ENCODE measurements around the gene PCDHA4. TPM values are rescaled to one million over a fixed set of nuclear protein-coding genes. Genes with fewer than 3 reads are reported as not detected.

The PCDHA4 gene
- 1.4 to 2.3 TPM (median 1.8 TPM) in 5 replicates for total RNA-seq (2022; extraction: Qiagen RNA extraction)

DNA sequence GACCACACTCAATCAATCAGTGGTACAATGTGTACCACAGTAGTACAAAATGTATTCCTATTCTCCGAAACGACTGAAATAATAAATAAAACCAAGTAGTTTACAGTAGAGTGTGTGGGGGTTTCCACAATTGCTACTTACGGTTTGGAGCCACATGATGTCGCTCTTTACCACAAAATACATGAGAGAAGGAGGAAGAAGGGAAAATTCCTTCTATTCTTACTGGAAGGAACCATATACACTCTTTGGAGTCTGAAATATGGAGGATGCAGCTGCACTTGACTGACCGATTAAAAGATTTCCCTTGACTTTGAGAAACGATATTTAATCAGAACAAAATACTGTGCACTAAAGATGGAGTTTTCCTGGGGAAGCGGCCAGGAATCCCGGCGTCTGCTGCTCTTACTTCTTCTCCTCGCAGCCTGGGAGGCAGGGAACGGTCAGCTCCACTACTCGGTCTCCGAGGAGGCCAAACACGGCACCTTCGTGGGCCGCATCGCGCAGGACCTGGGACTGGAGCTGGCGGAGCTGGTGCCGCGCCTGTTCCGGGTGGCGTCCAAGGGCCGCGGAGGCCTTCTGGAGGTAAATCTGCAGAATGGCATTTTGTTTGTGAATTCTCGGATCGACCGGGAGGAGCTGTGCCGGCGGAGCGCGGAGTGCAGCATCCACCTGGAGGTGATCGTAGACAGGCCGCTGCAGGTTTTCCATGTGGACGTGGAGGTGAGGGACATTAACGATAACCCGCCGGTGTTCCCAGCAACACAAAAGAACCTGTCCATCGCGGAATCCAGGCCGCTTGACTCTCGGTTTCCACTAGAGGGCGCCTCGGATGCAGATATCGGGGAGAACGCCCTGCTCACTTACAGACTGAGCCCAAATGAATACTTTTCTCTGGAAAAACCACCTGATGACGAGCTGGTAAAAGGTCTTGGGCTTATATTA lies at the start of gene PCDHA4:
TSS of gene PCDHA4 (plus strand) at position 235 of the 942 bp plus-strand sequence.

GRCh38 chr5:140785905-140786686 lies 20.8 kb upstream of the PCDHA4 start, which contains the start of gene PCDHA1:
Gene PCDHA1 (plus strand): TSS chr5:140786140.

DNA sequence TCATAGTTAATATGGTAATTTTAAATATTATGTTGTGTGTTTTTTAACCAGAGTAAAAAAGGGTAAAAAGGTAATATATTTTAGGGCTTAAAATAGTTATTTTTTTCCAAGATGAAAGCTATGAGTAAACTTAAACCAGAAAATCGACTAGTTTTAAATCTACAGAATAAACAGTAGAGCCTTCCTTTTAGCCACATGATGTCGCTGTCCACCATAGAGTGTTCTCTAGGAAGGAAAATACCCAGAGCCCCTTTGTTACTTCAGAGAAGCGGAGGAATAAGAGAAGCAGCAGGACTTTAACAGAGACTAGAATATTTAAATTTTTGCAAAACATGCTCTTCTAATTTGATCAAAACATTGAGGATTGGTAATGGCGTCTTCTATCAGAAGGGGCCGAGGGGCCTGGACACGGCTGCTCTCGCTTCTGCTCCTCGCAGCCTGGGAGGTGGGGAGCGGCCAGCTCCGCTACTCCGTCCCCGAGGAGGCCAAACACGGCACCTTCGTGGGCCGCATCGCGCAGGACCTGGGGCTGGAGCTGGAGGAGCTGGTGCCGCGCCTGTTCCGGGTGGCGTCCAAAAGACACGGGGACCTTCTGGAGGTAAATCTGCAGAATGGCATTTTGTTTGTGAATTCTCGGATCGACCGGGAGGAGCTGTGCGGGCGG lies 12.1 kb upstream of the PCDHA4 start, which contains the start of gene PCDHA2:
TSS of gene PCDHA2 (plus strand) at position 258 of the 664 bp plus-strand sequence.

DNA sequence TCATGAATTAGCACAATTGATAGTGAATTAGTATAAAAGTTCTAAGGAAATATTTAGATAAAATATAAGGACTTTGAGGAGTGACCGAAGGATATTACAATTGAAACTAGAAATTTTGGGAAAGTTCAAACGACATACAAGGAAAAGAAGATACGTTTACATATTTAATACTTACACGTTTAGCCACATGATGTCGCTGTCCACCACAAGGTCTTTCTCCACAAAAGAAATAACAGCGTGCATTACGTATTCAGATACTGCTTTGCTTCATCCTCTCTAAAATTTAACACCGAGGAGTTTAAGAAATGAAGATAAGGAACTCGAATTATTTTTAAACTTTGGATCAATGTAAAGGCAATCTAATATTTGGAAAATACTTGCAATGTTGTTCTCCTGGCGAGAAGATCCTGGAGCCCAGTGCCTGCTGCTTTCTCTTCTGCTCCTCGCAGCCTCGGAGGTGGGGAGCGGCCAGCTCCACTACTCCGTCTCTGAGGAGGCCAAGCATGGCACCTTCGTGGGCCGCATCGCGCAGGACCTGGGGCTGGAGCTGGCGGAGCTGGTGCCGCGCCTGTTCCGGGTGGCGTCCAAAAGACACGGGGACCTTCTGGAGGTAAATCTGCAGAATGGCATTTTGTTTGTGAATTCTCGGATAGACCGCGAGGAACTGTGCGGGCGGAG lies 5.9 kb upstream of the PCDHA4 start, which contains the start of gene PCDHA3:
TSS of gene PCDHA3 (plus strand) at position 242 of the 678 bp plus-strand sequence.

GRCh38 chr5:140821375-140822280 lies 14.8 kb downstream of the PCDHA4 start, which contains the start of gene PCDHA5:
Gene PCDHA5 (plus strand): TSS chr5:140821613.

GRCh38 chr5:140827704-140828361 lies 21.0 kb downstream of the PCDHA4 start, which contains the start of gene PCDHA6:
Gene PCDHA6 (plus strand): TSS chr5:140827960. CDS start chr5:140828092, 132 bp downstream.

GRCh38 chr5:140833993-140834392 lies 27.1 kb downstream of the PCDHA4 start, which contains the start of gene PCDHA7:
Gene PCDHA7 (plus strand): TSS chr5:140834269. CDS start chr5:140834384, 115 bp downstream.

DNA sequence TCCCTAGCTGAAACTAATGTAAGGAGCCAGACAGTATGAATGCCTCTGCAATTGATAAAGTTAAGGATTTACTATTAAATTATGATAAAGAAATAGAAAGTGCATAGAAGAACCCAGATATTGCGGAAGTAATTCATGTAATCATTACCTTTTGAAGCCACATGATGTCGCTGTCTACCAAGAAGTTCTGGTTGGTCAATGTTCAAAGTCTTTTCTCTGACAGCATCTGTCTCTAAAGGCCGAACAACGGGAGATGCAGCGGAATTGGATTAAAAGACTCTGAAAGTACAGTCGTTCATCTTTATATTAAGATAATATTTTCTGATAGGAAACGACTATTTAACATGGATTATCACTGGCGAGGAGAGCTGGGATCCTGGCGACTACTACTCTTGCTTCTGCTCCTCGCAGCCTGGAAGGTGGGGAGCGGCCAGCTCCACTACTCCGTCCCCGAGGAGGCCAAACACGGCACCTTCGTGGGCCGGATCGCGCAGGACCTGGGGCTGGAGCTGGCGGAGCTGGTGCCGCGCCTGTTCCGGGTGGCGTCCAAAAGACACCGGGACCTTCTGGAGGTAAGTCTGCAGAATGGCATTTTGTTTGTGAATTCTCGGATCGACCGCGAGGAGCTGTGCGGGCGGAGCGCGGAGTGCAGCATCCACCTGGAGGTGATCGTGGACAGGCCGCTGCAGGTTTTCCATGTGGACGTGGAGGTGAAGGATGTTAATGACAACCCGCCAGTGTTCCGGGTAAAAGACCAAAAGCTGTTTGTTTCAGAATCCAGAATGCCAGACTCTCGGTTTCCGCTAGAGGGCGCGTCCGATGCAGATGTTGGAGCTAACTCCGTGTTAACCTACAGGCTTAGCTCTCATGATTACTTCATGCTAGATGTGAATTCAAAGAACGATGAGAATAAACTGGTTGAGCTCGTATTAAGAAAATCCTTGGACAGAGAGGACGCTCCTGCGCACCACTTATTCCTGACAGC lies 34.4 kb downstream of the PCDHA4 start, which contains the start of gene PCDHA8:
TSS of gene PCDHA8 (plus strand) at position 210 of the 985 bp plus-strand sequence. CDS start at position 345, 135 bp downstream.

GRCh38 chr5:140848139-140849102 lies 41.6 kb downstream of the PCDHA4 start, which contains the start of gene PCDHA9:
Gene PCDHA9 (plus strand): TSS chr5:140848382. CDS start chr5:140848496, 114 bp downstream.

GRCh38 chr5:140855772-140856674 lies 49.2 kb downstream of the PCDHA4 start, which contains the start of gene PCDHA10:
Gene PCDHA10 (plus strand): TSS chr5:140855897. CDS start chr5:140856049, 152 bp downstream.

Other genes with a start within 250 kb of the PCDHA4 start
- 37.0 to 43.4 TPM (median 40.9 TPM) in 5 replicates for gene SRA1, start 249.6 kb upstream of the PCDHA4 start, total RNA-seq (2022; extraction: Qiagen RNA extraction)
- 2.9 to 6.0 TPM (median 5.6 TPM) in 5 replicates for gene APBB3, start 242.5 kb upstream of the PCDHA4 start, total RNA-seq (2022; extraction: Qiagen RNA extraction)
- 64.1 to 84.6 TPM (median 81.5 TPM) in 5 replicates for gene SLC35A4, start 242.2 kb upstream of the PCDHA4 start, total RNA-seq (2022; extraction: Qiagen RNA extraction)
- 2.6 to 3.4 TPM (median 3.0 TPM) in 5 replicates for gene CD14, start 173.9 kb upstream of the PCDHA4 start, total RNA-seq (2022; extraction: Qiagen RNA extraction)
- 8.1 to 14.2 TPM (median 10.8 TPM) in 5 replicates for gene TMCO6, start 167.6 kb upstream of the PCDHA4 start, total RNA-seq (2022; extraction: Qiagen RNA extraction)
- gene NDUFA2, start 159.4 kb upstream of the PCDHA4 start, total RNA-seq (2022; extraction: Qiagen RNA extraction): 87.2 to 125 TPM (median 90.7 TPM) in 5 replicates
- 101 to 114 TPM (median 104 TPM) in 5 replicates for gene IK, start 159.2 kb upstream of the PCDHA4 start, total RNA-seq (2022; extraction: Qiagen RNA extraction)
- 24.6 to 32.8 TPM (median 31.8 TPM) in 5 replicates for gene WDR55, start 142.2 kb upstream of the PCDHA4 start, total RNA-seq (2022; extraction: Qiagen RNA extraction)
- 0.37 to 0.72 TPM (median 0.49 TPM) in 5 replicates for gene DND1, start 133.5 kb upstream of the PCDHA4 start, total RNA-seq (2022; extraction: Qiagen RNA extraction)
- gene HARS1, start 115.7 kb upstream of the PCDHA4 start, total RNA-seq (2022; extraction: Qiagen RNA extraction): 75.3 to 80.9 TPM (median 78.3 TPM) in 5 replicates
- gene HARS2, start 115.6 kb upstream of the PCDHA4 start, total RNA-seq (2022; extraction: Qiagen RNA extraction): 35.2 to 39.8 TPM (median 37.8 TPM) in 5 replicates
- gene ZMAT2, start 106.6 kb upstream of the PCDHA4 start, total RNA-seq (2022; extraction: Qiagen RNA extraction): 87.0 to 126 TPM (median 90.9 TPM) in 5 replicates
- 0.08 to 0.21 TPM (median 0.18 TPM) in 5 replicates for gene PCDHA1, start 20.9 kb upstream of the PCDHA4 start, total RNA-seq (2022; extraction: Qiagen RNA extraction)
- 0.02 to 0.09 TPM (median 0.06 TPM) in 5 replicates for gene PCDHA2, start 12.2 kb upstream of the PCDHA4 start, total RNA-seq (2022; extraction: Qiagen RNA extraction)
- 0.69 to 1.1 TPM (median 0.82 TPM) in 5 replicates for gene PCDHA3, start 6.0 kb upstream of the PCDHA4 start, total RNA-seq (2022; extraction: Qiagen RNA extraction)
- 0.52 to 0.95 TPM (median 0.85 TPM) in 5 replicates for gene PCDHA5, start 14.5 kb downstream of the PCDHA4 start, total RNA-seq (2022; extraction: Qiagen RNA extraction)
- gene PCDHA6, start 20.9 kb downstream of the PCDHA4 start, total RNA-seq (2022; extraction: Qiagen RNA extraction): 0.03 to 0.13 TPM (median 0.04 TPM) in 5 replicates
- gene PCDHA7, start 27.2 kb downstream of the PCDHA4 start, total RNA-seq (2022; extraction: Qiagen RNA extraction): 0.07 to 0.16 TPM (median 0.12 TPM) in 5 replicates
- 0.03 to 0.06 TPM (median 0.04 TPM) in 5 replicates for gene PCDHA8, start 34.1 kb downstream of the PCDHA4 start, total RNA-seq (2022; extraction: Qiagen RNA extraction)
- 0.01 TPM in 1 of 5 replicates, not detected in the others for gene PCDHA9, start 41.3 kb downstream of the PCDHA4 start, total RNA-seq (2022; extraction: Qiagen RNA extraction)
- under 0.01 to 0.05 TPM (median 0.02 TPM) in 3 of 5 replicates, not detected in the others for gene PCDHA10, start 48.8 kb downstream of the PCDHA4 start, total RNA-seq (2022; extraction: Qiagen RNA extraction)
- 0.07 to 0.34 TPM (median 0.11 TPM) in 5 replicates for gene PCDHA11, start 61.9 kb downstream of the PCDHA4 start, total RNA-seq (2022; extraction: Qiagen RNA extraction)
- gene PCDHA12, start 68.2 kb downstream of the PCDHA4 start, total RNA-seq (2022; extraction: Qiagen RNA extraction): 2.8 to 3.7 TPM (median 2.9 TPM) in 5 replicates
- 0.04 to 0.09 TPM (median 0.06 TPM) in 4 of 5 replicates, not detected in the other for gene PCDHA13, start 75.1 kb downstream of the PCDHA4 start, total RNA-seq (2022; extraction: Qiagen RNA extraction)
- gene PCDHAC1, start 119.2 kb downstream of the PCDHA4 start, total RNA-seq (2022; extraction: Qiagen RNA extraction): 1.5 to 2.7 TPM (median 2.2 TPM) in 5 replicates
- gene PCDHAC2, start 159.4 kb downstream of the PCDHA4 start, total RNA-seq (2022; extraction: Qiagen RNA extraction): 3.2 to 4.6 TPM (median 4.2 TPM) in 5 replicates
- not detected in 5 replicates for gene PCDHB1, start 244.3 kb downstream of the PCDHA4 start, total RNA-seq (2022; extraction: Qiagen RNA extraction)